Tibial nerve (tissue), 3 donors: ENCODE measurements around the gene RAB30.

Experiments used
- CTCF ChIP-seq, 5 experiments: fragments of 200-600 bp in 3 of 5; fragments of 450-650 bp in 2 of 5; sonication (generic) in 3 of 5; IDR thresholded peaks; one replicate each; pipeline ENCODE4 v1.5.1; 2016 to 2019; ENCODE audit warnings: antibody characterized with exemption in 5 of 5, mild to moderate bottlenecking in 3 of 5, moderate library complexity in 2 of 5
- POLR2A ChIP-seq, 2 donors: fragments of 450-650 bp; IDR thresholded peaks; one replicate each; pipeline ENCODE4 v1.6.1; 2017; ENCODE audit warnings: antibody characterized with exemption in 2 of 2, mild to moderate bottlenecking in 2 of 2, moderate library complexity in 2 of 2

- TF ChIP-seq POLR2A (IDR thresholded peaks at IDR 0.05) = no peak
- TF ChIP-seq CTCF (IDR thresholded peaks at IDR 0.05) = no peak
These were observed 43.3 kb upstream of the RAB30 start for GRCh38 chr11:83115026-83115425.
